HG03066 (cell line): ENCODE results near the gene C1orf122.
"Not testable (repeated sequence)": the region's sequence is repeated elsewhere in the genome, so short reads cannot be mapped to it uniquely, and the experiment has no call there.

ENCODE experiments used
- ATAC-seq: cut with Tn5 transposase; IDR thresholded peaks from one replicate; pipeline ENCODE4 v1.9.1; 2021; ENCODE audit warnings: low read depth; ENCODE audit not compliant: unreplicated experiment

The C1orf122 gene

GRCh38 chr1:37807555-37808368 is at the start of gene C1orf122, which contains the start of gene YRDC:
C1orf122 (plus strand) TSS chr1:37807790; CDS start chr1:37808405, 615 bp downstream.
YRDC (minus strand) TSS chr1:37808208; CDS start chr1:37808180, 28 bp downstream.
- ATAC-seq: peak; percentile 89

- ATAC-seq: no peak
These were observed 48.1 kb upstream of the C1orf122 start for GRCh38 chr1:37759451-37759850.

DNA sequence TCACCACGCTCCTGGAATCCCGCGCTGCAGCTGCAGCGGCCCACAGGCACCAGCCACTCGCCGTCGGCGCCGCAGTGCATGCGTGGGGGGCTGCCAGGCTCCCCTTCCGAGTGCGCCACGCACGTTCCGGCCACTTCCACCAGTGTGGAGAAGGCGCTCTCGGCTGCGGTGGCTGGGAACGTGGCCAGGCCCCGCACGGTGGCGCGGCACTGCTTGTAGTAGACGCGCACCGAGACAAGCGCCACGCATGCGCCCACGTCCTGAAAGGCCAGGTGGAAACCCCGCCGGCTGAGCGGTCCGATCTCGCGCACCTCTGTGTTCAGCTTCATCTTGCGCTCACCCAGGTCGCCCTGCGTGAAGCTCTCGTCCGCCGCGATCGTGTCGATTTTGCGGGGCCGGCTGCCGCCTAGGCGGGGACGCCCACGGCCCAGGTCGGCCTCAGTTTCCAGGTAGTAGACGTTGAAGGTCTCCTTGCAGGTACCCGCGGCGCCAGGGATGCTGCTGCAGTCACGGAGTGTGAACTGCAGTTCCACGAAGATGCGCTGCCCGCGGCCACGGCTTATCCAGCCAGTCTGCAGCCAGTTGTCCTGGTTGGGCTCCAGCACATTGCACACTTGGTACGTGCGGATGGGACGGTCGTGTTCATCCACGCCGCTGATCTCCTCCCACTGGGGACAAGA is 46.0 kb upstream of the C1orf122 start:
- ATAC-seq: no peak

- ATAC-seq: no peak
These were observed 45.1 kb upstream of the C1orf122 start for GRCh38 chr1:37762516-37762915.

DNA sequence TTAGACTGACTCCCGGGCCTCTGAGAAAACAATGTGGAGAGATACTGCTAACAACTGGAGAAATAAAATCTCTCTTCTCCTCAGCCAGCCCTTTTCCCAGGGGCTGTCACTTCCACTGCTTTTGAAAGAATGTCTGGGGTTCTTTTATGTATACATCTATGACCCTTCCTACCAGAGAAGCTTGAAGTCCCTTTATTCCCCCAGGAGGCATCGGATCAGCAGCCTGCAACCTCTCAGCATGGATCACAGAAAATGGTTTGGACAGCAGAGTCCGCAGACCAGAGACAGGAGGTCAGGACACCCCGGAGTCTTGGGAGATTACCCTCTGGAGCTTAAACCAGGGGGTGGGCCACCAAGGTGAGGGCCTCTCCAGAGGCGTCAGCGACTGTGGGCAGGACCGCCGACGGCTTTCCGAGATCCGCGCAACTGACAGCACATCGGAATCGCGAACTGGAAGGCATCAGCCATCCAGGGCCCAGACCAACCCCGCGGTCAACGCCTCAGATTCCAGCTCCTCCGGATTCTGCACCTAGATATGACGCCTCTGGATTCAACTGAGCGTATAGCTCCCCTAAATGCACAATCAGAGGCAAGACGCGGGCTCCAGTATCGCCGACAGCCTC is 43.7 kb upstream of the C1orf122 start:
- no peak for ATAC-seq

DNA sequence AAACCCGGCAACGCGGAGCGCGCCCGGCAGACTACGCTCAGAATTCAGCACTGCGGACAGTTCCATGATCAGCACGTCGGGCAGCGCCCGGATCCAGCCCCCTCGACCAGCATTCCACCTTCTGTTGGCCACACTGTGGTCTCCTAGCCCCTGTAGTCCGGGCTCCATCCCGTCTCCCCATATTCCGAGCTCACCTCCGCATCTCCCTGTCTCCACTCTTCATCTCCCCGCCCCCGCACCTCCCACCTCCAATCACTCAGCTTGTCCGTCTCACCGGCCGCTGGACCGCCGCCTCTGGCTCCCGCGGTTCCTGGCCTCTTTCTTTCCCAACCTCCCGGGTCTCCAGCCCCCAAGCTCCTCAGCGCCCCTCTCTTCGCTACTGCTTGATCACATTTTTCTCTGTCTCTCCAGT is 43.2 kb upstream of the C1orf122 start:
- ATAC-seq: no peak

- no peak for ATAC-seq
These were observed 42.6 kb upstream of the C1orf122 start, which contains the start of gene EPHA10 for GRCh38 chr1:37764888-37765441. EPHA10 (minus strand) TSS chr1:37765120; CDS start chr1:37765066, 54 bp downstream.

DNA sequence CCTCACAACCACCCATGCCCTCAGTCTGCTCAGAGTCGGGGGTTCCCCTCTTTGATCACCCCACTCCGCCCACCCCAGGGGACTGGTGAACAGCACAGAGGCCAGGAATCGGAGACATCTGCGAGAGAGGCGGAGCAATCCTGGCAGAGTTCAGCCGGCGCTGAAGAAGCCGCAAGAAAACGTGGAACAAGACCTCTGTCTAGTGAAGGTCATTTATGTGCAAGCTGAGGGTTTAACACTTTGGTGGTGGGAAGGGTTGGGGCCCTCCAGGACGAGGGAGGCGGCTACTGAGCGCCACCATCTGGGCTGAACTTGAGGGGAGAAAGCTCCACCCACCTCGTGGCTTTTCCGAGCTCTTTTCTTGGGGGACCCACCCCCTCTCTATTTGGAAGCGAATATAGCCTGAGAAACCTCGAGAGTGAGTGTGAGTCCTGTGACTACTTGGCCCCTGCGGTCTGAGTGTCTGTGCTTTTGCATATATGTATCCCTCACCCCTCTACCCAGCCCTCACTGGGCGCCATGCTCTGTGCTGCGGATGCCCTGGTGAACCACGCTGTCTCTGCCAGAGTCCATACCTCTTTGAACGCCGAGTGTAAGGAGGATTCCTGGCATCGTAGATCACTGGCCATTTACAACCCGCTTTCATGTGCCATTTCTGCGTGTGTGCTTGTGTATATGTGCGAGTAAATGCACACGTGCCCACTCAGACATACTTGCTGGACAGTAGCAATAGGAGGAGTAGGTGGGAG is 41.5 kb upstream of the C1orf122 start:
- no peak for ATAC-seq

DNA sequence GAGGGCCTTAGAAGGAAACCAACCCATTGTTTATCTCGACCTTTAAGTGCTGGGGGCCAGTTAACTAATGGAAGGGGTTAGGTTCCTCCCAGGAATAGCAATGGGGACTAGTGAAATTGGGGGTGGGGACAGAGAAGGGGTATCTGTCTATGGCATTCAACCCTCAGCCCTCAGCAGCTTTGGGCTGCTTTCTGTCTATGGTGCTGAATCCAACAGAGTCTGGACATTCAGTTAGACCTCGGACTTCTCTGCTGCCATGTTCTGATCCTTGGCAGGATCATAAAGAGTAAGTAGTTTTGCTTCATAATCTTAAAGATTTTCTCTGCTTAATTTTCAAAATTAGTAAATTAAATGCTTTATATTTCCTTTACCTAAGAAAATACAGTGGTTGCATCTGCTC is 40.1 kb upstream of the C1orf122 start:
- no peak for ATAC-seq

DNA sequence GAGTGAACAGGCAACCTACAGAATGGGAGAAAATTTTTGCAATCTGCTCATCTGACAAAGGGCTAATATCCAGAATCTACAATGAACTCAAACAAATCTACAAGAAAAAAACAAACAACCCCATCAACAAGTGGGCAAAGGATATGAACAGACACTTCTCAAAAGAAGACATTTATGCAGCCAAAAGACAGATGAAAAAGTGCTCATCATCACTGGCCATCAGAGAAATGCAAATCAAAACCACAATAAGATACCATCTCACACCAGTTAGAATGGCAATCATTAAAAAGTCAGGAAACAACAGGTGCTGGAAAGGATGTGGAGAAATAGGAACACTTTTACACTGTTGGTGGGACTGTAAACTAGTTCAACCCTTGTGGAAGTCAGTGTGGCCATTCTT is 36.1 kb upstream of the C1orf122 start:
- ATAC-seq: not testable (repeated sequence)

- no peak for ATAC-seq
These were observed 30.6 kb upstream of the C1orf122 start for GRCh38 chr1:37776946-37777516.

DNA sequence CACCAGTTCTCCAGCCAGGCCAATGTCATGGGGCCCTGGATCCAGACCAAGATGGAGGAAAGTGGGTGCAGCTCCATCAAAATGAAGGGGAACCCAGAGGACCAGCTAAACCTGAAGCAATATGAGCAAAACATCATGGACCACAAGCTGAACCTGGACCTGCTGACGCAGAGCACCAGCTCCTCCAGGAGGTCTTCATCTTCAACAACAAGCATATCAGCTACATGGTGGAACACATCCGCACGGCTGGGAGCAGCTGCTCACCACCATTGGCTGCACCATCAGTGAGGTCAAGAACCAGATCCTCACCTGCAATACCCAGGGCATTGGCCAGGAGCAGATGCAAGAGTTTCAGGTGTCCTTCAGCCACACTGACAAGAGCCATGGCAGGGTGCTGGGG is 28.9 kb upstream of the C1orf122 start:
- no peak for ATAC-seq

DNA sequence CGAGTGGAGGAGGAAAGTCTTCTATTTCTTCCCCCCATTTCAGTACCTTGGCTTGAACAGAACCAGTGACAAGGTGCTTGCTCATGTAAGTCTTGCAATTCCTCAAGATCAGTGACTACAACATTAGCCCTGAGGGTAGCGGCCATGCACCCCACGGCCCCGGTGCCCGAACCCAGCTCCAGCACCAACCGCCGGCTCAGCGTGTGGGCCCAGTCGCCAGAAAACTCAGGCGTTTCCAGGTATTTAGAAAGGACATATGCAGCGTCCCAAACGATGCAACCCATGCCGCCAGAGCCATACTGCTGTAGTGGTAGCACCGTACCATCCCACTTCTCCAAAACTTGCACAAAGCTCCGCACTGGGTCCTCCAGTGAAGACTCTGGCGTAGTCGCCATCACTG is 25.1 kb upstream of the C1orf122 start:
- no peak for ATAC-seq

DNA sequence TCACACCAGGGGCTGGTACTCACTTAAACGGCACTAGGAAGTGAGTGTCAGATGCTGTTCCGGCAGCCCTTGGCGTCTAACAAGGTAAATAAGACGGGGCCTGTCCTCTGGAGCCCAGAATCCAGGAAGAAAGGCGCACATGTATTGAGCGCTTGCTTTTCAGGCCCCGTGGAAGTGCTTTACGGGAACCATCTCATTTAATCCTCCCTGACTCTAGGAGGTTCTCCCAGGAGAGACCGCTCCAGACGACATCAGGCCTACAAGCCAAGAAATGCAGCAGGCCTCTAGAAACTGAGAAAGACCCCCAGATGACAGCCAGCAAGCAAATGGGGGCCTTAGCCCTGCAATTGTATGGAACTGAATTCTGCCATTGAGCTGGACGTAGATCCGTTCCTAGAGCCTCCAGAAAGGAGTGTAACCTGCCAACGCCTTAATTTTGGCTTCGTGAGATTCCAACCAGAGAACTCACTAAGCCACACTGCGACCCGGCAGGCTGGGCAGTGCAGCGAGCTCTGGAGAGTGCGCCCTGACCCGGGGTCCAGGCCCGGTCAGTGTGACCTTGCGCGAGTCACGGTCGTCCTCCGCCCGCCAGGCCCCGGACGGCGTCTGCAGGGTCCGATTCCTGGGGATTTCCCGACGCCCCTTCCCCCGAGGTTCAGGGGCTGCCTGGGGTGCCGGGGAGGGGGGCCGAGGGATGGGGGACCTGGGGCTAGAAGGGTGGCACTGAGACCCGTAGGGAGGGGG is 14.5 kb upstream of the C1orf122 start:
- ATAC-seq: no peak

- ATAC-seq: no peak
These were observed 13.7 kb upstream of the C1orf122 start, which contains the start of gene MANEAL for GRCh38 chr1:37793773-37794371. MANEAL (plus strand) TSS chr1:37793847; CDS start chr1:37794183, 336 bp downstream.

DNA sequence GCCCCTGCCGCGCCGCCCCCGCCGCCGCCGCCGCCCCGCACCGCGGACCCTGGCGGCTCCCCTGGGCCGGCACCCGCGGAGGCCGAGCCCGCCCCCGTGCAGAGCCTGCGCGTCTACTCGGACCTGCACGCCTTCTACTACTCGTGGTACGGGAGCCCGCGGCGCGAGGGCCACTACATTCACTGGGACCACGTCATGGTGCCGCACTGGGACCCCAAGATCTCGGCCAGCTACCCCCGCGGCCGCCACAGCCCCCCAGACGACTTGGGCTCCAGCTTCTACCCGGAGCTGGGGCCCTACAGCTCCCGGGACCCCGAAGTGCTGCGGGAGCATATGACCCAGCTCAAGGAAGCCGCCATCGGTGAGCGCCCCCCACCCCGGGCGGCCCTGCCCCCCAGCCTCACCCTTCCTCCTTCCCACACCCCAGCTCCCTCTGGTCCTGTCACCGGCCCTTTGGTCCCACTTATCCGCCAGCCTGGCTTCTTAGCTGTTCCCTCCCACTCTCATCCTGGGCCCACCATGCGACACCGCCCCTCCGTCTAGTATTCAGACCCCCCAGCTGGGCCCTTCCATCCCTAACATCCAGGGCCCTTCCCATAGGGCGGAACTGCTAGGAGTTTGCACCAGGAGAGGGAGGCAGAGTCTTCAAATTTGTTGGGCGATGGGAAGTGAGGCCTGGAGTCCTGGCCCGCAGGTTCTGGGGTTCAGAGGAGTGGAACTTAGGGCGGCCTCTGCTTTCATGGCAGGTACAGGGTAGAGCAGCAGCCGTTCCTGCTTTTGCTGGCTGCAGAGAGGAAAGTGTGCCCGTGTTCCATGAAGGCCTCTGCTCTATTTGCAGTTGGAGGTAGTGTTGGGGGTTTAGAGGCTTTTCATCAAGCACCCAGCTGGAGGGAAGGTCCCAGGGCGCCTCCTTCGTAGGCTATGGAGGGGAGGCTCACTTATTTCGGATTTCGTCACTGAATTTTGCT is 12.9 kb upstream of the C1orf122 start:
- ATAC-seq: no peak

DNA sequence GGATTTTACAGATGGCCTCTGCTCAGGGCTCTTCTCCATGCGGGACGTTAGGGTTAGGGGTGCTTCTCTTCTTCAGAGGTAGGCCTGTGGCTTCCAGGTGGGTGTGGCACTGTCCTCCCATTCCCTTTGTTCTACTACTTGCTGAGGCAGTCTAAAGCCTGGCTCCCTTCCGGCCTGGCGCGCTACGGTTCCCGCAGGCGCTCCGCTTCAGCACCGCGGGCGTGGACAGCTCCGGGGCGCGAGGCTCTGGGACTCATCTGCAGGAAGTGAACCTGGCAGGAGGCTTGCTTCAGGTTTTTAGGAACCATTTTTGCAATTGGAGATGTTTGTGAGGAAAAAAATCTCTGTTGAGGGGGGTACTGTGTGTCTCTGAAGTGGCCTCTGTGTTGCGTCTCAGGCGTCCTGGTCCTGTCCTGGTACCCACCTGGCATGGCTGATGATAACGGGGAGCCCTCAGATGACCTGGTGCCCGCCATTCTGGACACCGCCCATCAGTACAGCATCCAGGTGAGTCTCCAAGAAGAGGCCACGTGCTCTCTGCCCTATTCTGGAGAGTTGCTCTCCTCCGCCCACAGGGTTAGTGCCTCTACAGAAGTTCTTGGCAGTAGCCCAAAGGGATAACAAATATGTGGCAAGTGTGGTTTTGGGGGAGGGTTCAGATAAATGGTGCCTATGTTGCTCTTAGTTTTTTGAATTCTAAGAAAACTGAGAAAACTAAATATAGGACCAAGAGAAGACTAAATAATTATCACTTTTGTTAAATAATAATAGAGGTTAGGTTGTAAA is 12.1 kb upstream of the C1orf122 start:
- ATAC-seq: no peak
